Activated T-cell treated with anti-CD3 and anti-CD28 coated beads, Interleukin-2, amount 50 U/mL, for 24 hours (primary cell): Measurements from ENCODE around the gene GET4.
A peak's percentile ranks its signal among the peaks of the same experiment; 100 is the strongest.

ENCODE experiments used
- DNase-seq: peaks from one replicate; pipeline ENCODE4 v3.0.0-alpha.2; 2020
- H3K27ac Mint-ChIP-seq: 2 replicates; pipeline ENCODE4 v1.8.0; 2020; ENCODE audit warnings: mild to moderate bottlenecking, mixed read lengths
- H3K27me3 Mint-ChIP-seq: 2 replicates; pipeline ENCODE4 v1.8.0; 2020; ENCODE audit warnings: mixed read lengths
- H3K36me3 Mint-ChIP-seq: 2 replicates; pipeline ENCODE4 v1.8.0; 2020; ENCODE audit warnings: low read depth, mixed read lengths
- H3K4me1 Mint-ChIP-seq: 2 replicates; pipeline ENCODE4 v1.8.0; 2020; ENCODE audit warnings: low read depth, mixed read lengths
- H3K4me3 Mint-ChIP-seq: 2 replicates; pipeline ENCODE4 v1.8.0; 2020; ENCODE audit warnings: mild to moderate bottlenecking, moderate library complexity, mixed read lengths
- H3K9me3 Mint-ChIP-seq: 2 replicates; pipeline ENCODE4 v1.8.0; 2020; ENCODE audit warnings: mixed read lengths

GET4 gene

GRCh38 chr7:854118-854775 lies 22.1 kb upstream of the GET4 start:
- no peak overlapping the region for H3K4me3 Mint-ChIP-seq
- no peak for DNase-seq
- no peak overlapping the region for H3K27ac Mint-ChIP-seq
- peaks cover 91% of the 10 kb centered on the region for H3K36me3 Mint-ChIP-seq
- H3K9me3 Mint-ChIP-seq, result no peaks in the 10 kb centered on the region
- no peaks in the 10 kb centered on the region for H3K27me3 Mint-ChIP-seq
- no peaks in the 10 kb centered on the region for H3K4me1 Mint-ChIP-seq

- Mint-ChIP-seq H3K4me1 (peaks cover 2% of the 10 kb centered on the region), H3K9me3 (no peaks in the 10 kb centered on the region), H3K4me3 (no peak overlapping the region), H3K27ac (no peak overlapping the region), H3K27me3 (no peaks in the 10 kb centered on the region), H3K36me3 (peaks cover 94% of the 10 kb centered on the region)
- DNase-seq, result no peak
Observed at GRCh38 chr7:855686-856369, 20.5 kb upstream of the GET4 start.

- Mint-ChIP-seq H3K4me3 (no peak overlapping the region), H3K9me3 (no peaks in the 10 kb centered on the region), H3K27me3 (no peaks in the 10 kb centered on the region), H3K36me3 (peaks cover 94% of the 10 kb centered on the region), H3K4me1 (peaks cover 2% of the 10 kb centered on the region), H3K27ac (no peak overlapping the region)
- DNase-seq, result no peak
Observed at GRCh38 chr7:856444-857095, 19.8 kb upstream of the GET4 start.

DNA sequence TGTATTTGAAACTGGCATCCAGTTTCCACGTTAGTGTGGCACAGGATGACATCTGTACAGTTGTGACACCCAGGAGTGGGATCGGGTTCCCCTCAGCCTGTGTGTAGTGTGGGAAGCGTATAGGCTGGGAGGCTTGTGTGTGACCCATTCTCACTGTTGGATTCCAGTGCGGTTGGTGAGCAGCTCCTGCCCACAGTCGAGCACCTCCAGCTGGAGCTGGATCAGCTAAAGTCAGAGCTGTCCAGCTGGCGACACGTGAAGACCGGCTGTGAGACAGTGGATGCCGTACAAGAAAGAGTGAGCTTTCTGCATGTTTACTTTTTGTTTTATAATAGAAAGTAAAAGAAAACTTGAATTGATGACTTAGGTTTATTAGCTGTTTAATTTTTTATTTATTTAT lies 18.7 kb upstream of the GET4 start:
- Mint-ChIP-seq H3K9me3 (no peaks in the 10 kb centered on the region), H3K36me3 (peaks cover 94% of the 10 kb centered on the region), H3K4me1 (peaks cover 2% of the 10 kb centered on the region), H3K27me3 (no peaks in the 10 kb centered on the region), H3K4me3 (no peak overlapping the region), H3K27ac (peak overlapping the region; percentile 4)
- no peak for DNase-seq

- H3K4me1 Mint-ChIP-seq, result peaks cover 2% of the 10 kb centered on the region
- H3K36me3 Mint-ChIP-seq, result peaks cover 92% of the 10 kb centered on the region
- H3K27me3 Mint-ChIP-seq, result no peaks in the 10 kb centered on the region
- no peak for DNase-seq
- no peaks in the 10 kb centered on the region for H3K9me3 Mint-ChIP-seq
- H3K27ac Mint-ChIP-seq, result peak overlapping the region; percentile 6
- no peak overlapping the region for H3K4me3 Mint-ChIP-seq
Observed at GRCh38 chr7:859359-860030, 16.9 kb upstream of the GET4 start.

DNA sequence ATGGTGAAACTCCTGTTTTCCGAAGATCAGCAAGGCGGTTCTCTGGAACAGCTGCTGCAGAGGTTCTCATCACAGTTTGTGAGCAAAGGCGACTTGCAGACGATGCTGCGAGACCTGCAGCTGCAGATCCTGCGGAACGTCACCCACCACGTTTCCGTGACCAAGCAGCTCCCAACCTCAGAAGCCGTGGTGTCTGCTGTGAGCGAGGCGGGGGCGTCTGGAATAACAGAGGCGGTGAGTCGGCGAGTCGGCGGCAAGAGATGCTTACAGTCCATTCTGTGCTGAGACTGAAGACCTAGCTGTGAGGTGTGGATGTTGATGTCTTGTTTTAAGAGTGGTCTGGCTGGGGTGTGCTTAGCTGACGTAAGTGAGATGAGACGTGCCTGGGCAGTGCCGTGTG lies 16.2 kb upstream of the GET4 start:
- peaks cover 91% of the 10 kb centered on the region for H3K36me3 Mint-ChIP-seq
- H3K4me3 Mint-ChIP-seq, result no peak overlapping the region
- H3K27me3 Mint-ChIP-seq, result no peaks in the 10 kb centered on the region
- no peaks in the 10 kb centered on the region for H3K9me3 Mint-ChIP-seq
- DNase-seq, result no peak
- H3K4me1 Mint-ChIP-seq, result peaks cover 2% of the 10 kb centered on the region
- H3K27ac Mint-ChIP-seq, result no peak overlapping the region

DNA sequence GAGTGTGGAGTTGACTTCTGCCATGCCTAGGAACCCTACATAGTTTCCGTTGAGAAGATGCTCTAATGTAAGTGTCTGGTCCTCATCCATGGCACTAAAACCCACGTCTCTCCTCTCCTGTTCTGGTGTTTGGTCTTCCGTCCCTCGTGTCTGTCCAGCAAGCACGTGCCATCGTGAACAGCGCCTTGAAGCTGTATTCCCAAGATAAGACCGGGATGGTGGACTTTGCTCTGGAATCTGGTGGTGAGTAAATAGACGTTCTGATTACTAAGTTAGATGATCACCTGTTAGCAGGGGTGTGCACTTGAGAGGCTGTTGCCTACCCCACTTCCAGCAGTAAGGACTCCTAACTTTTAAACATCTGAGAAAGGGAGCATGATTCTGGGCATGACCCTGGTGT lies 15.1 kb upstream of the GET4 start:
- Mint-ChIP-seq H3K27me3 (no peaks in the 10 kb centered on the region), H3K4me3 (no peak overlapping the region), H3K9me3 (no peaks in the 10 kb centered on the region), H3K27ac (no peak overlapping the region), H3K4me1 (peaks cover 2% of the 10 kb centered on the region), H3K36me3 (peaks cover 93% of the 10 kb centered on the region)
- no peak for DNase-seq

DNA sequence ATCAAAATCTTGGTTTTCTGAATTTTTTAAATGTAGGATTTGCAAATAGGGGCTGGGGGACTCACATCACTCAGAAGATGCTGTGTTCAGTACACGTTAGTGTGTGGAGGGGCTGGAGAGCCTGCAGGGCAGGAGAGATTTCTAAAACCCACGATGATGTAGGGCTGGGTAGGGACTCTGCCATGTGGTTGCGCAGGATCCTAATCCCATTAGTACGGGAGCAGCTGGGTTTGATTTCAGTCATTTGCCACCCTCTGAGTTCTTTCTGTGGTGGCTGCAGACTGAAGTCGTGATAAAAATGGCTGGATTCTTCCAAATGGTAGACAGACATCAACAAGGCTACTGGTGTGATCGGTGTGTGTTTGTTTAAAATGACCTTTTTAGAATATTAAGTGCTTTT lies 14.2 kb upstream of the GET4 start:
- Mint-ChIP-seq H3K4me3 (no peak overlapping the region), H3K4me1 (peaks cover 2% of the 10 kb centered on the region), H3K9me3 (no peaks in the 10 kb centered on the region), H3K36me3 (peaks cover 90% of the 10 kb centered on the region), H3K27me3 (no peaks in the 10 kb centered on the region), H3K27ac (peak overlapping the region; percentile 50)
- no peak for DNase-seq

DNA sequence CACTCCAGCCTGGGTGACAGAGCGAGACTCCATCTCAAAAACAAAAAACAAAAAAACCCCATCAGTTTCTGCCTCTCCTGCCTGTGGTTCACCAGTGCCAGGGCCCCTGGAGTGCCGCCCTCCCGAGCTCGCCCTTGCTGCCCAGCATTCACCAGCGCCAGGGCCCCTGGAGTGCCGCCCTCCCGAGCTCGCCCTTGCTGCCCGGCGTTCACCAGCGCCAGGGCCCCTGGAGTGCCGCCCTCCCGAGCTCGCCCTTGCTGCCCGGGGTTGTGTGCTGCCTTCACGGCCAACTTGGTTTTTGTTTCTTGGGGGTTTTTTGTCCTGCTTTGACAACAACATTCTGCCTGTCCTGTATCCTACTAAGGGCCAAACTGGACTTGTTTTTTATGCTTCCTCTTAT lies 13.2 kb upstream of the GET4 start:
- H3K27ac Mint-ChIP-seq, result peak overlapping the region; percentile 52
- no peak for DNase-seq
- no peak overlapping the region for H3K4me3 Mint-ChIP-seq
- no peaks in the 10 kb centered on the region for H3K9me3 Mint-ChIP-seq
- peaks cover 4% of the 10 kb centered on the region for H3K4me1 Mint-ChIP-seq
- H3K27me3 Mint-ChIP-seq, result no peaks in the 10 kb centered on the region
- peaks cover 93% of the 10 kb centered on the region for H3K36me3 Mint-ChIP-seq

GRCh38 chr7:865921-866320 lies 10.4 kb upstream of the GET4 start:
- peaks cover 81% of the 10 kb centered on the region for H3K36me3 Mint-ChIP-seq
- H3K9me3 Mint-ChIP-seq, result no peaks in the 10 kb centered on the region
- H3K4me1 Mint-ChIP-seq, result peaks cover 12% of the 10 kb centered on the region
- H3K27me3 Mint-ChIP-seq, result no peaks in the 10 kb centered on the region
- no peak overlapping the region for H3K4me3 Mint-ChIP-seq
- no peak for DNase-seq
- no peak overlapping the region for H3K27ac Mint-ChIP-seq

GRCh38 chr7:867001-867405 lies 9.4 kb upstream of the GET4 start:
- H3K36me3 Mint-ChIP-seq, result peaks cover 79% of the 10 kb centered on the region
- H3K27me3 Mint-ChIP-seq, result no peaks in the 10 kb centered on the region
- H3K4me3 Mint-ChIP-seq, result no peak overlapping the region
- H3K4me1 Mint-ChIP-seq, result peaks cover 14% of the 10 kb centered on the region
- no peaks in the 10 kb centered on the region for H3K9me3 Mint-ChIP-seq
- no peak for DNase-seq
- H3K27ac Mint-ChIP-seq, result no peak overlapping the region

- H3K27me3 Mint-ChIP-seq, result no peaks in the 10 kb centered on the region
- DNase-seq, result no peak
- peaks cover 79% of the 10 kb centered on the region for H3K36me3 Mint-ChIP-seq
- peak overlapping the region; percentile 70 for H3K27ac Mint-ChIP-seq
- peaks cover 14% of the 10 kb centered on the region for H3K4me1 Mint-ChIP-seq
- no peak overlapping the region for H3K4me3 Mint-ChIP-seq
- H3K9me3 Mint-ChIP-seq, result no peaks in the 10 kb centered on the region
Observed at GRCh38 chr7:867406-868188, 8.8 kb upstream of the GET4 start.

DNA sequence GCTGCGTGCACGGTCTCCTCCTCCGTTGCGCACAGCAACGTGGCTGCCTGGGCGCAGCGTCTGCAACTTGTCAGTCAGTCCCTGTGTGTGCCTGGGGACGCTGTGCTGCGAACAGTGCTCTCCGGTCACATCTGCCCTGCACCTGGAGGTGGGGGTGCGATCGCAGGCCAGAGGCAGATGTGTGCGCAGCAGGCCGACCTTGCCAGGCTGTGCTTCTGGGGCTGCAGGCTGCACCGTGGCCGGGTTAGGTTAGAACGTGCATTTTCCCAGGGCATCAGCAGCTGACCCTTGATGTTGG lies 8.2 kb upstream of the GET4 start:
- Mint-ChIP-seq H3K4me3 (no peak overlapping the region), H3K36me3 (peaks cover 82% of the 10 kb centered on the region), H3K27ac (no peak overlapping the region), H3K27me3 (no peaks in the 10 kb centered on the region), H3K4me1 (peaks cover 16% of the 10 kb centered on the region), H3K9me3 (no peaks in the 10 kb centered on the region)
- DNase-seq, result no peak

- H3K27ac Mint-ChIP-seq, result peak overlapping the region; percentile 81
- no peaks in the 10 kb centered on the region for H3K9me3 Mint-ChIP-seq
- no peak for DNase-seq
- H3K27me3 Mint-ChIP-seq, result no peaks in the 10 kb centered on the region
- H3K4me1 Mint-ChIP-seq, result peaks cover 27% of the 10 kb centered on the region
- no peak overlapping the region for H3K4me3 Mint-ChIP-seq
- peaks cover 80% of the 10 kb centered on the region for H3K36me3 Mint-ChIP-seq
Observed at GRCh38 chr7:869348-869747, 7.0 kb upstream of the GET4 start.
